NCI-H128 (cell line): ENCODE data around the gene RNF133.
"Not testable (repeated sequence)": the region's sequence is repeated elsewhere in the genome, so short reads cannot be mapped to it uniquely, and the experiment has no call there.

ENCODE experiments used
- DNase-seq: peaks from one replicate; lab custom pipeline; 2025; ENCODE audit not compliant: unreplicated experiment; lab: John Stamatoyannopoulos, UW

The RNF133 gene

GRCh38 chr7:122691569-122692235, 7.2 kb downstream of the RNF133 start:
- no peak for DNase-seq

GRCh38 chr7:122689346-122690109, 9.4 kb downstream of the RNF133 start:
- DNase-seq: no peak

- no peak for DNase-seq
Measured at GRCh38 chr7:122688400-122688998, 10.4 kb downstream of the RNF133 start.

GRCh38 chr7:122686360-122686878, 12.5 kb downstream of the RNF133 start:
- no peak for DNase-seq

GRCh38 chr7:122684504-122684903, 14.4 kb downstream of the RNF133 start:
- no peak for DNase-seq

- no peak for DNase-seq
Measured at GRCh38 chr7:122682815-122683550, 15.9 kb downstream of the RNF133 start.

GRCh38 chr7:122681186-122681585, 17.7 kb downstream of the RNF133 start:
- DNase-seq: not testable (repeated sequence)

GRCh38 chr7:122679813-122680212, 19.1 kb downstream of the RNF133 start:
- no peak for DNase-seq

- not testable (repeated sequence) for DNase-seq
Measured at GRCh38 chr7:122679269-122679709, 19.6 kb downstream of the RNF133 start.

- no peak for DNase-seq
Measured at GRCh38 chr7:122677149-122677548, 21.8 kb downstream of the RNF133 start.

GRCh38 chr7:122676466-122676865, 22.5 kb downstream of the RNF133 start:
- no peak for DNase-seq

- DNase-seq: no peak
Measured at GRCh38 chr7:122675621-122676020, 23.3 kb downstream of the RNF133 start.

GRCh38 chr7:122675011-122675410, 23.9 kb downstream of the RNF133 start:
- DNase-seq: no peak

- no peak for DNase-seq
Measured at GRCh38 chr7:122674502-122674901, 24.4 kb downstream of the RNF133 start.

GRCh38 chr7:122673951-122674350, 25.0 kb downstream of the RNF133 start:
- no peak for DNase-seq

GRCh38 chr7:122672536-122672935, 26.4 kb downstream of the RNF133 start:
- DNase-seq: no peak

GRCh38 chr7:122663733-122664132, 35.2 kb downstream of the RNF133 start:
- DNase-seq: no peak

GRCh38 chr7:122658856-122659255, 40.1 kb downstream of the RNF133 start:
- no peak for DNase-seq

- no peak for DNase-seq
Measured at GRCh38 chr7:122653685-122654084, 45.2 kb downstream of the RNF133 start.

- DNase-seq: no peak
Measured at GRCh38 chr7:122652876-122653275, 46.0 kb downstream of the RNF133 start.

- DNase-seq: no peak
Measured at GRCh38 chr7:122651451-122651850, 47.5 kb downstream of the RNF133 start.
